PFSK-1 (cell line): ENCODE measurements around the gene CABLES1.

Experiments used
- POLR2AphosphoS5 ChIP-seq: IDR thresholded peaks from 2 replicates; pipeline ENCODE4 v1.6.1; 2012; ENCODE audit warnings: low read depth, mild to moderate bottlenecking, control low read depth, low read length, moderate library complexity
- SIN3A ChIP-seq: IDR thresholded peaks from 2 replicates; pipeline ENCODE4 v1.6.1; 2012; ENCODE audit warnings: mild to moderate bottlenecking, low read length, moderate library complexity, borderline replicate concordance; ENCODE audit not compliant: insufficient read depth
- TAF1 ChIP-seq: IDR thresholded peaks from 2 replicates; pipeline ENCODE4 v1.6.1; 2012; ENCODE audit warnings: low read length, control low read depth, borderline replicate concordance; ENCODE audit not compliant: insufficient read depth
- TF ChIP-seq, protein P1 (sequence below), 2 experiments: IDR thresholded peaks; 2 replicates each; pipeline versions ENCODE4 v1.6.1 to v1.8.0; 2011 to 2012; ENCODE audit warnings: low read depth in 2 of 2, low read length in 2 of 2, control low read depth in 1 of 2, inconsistent platforms in 1 of 2, mild to moderate bottlenecking in 1 of 2, moderate library complexity in 1 of 2; ENCODE audit not compliant: insufficient read depth in 1 of 2

GRCh38 chr18:23300231-23300805, 165.0 kb downstream of the CABLES1 start:
- TF ChIP-seq POLR2AphosphoS5: no peak
- TF ChIP-seq TAF1: no peak
- TF ChIP-seq, protein P1, sequence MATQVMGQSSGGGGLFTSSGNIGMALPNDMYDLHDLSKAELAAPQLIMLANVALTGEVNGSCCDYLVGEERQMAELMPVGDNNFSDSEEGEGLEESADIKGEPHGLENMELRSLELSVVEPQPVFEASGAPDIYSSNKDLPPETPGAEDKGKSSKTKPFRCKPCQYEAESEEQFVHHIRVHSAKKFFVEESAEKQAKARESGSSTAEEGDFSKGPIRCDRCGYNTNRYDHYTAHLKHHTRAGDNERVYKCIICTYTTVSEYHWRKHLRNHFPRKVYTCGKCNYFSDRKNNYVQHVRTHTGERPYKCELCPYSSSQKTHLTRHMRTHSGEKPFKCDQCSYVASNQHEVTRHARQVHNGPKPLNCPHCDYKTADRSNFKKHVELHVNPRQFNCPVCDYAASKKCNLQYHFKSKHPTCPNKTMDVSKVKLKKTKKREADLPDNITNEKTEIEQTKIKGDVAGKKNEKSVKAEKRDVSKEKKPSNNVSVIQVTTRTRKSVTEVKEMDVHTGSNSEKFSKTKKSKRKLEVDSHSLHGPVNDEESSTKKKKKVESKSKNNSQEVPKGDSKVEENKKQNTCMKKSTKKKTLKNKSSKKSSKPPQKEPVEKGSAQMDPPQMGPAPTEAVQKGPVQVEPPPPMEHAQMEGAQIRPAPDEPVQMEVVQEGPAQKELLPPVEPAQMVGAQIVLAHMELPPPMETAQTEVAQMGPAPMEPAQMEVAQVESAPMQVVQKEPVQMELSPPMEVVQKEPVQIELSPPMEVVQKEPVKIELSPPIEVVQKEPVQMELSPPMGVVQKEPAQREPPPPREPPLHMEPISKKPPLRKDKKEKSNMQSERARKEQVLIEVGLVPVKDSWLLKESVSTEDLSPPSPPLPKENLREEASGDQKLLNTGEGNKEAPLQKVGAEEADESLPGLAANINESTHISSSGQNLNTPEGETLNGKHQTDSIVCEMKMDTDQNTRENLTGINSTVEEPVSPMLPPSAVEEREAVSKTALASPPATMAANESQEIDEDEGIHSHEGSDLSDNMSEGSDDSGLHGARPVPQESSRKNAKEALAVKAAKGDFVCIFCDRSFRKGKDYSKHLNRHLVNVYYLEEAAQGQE (IDR thresholded peaks at IDR 0.05; ENCODE audit: insufficient read depth in 1 of 2, low read depth in 2 of 2, low read length in 2 of 2): no peak
- TF ChIP-seq SIN3A: no peak
